GM13977 (cell line): Measurements from ENCODE around the gene PTGIS.

ENCODE experiments used
- DNase-seq: peaks from one replicate; pipeline ENCODE4 v3.0.0; 2012; ENCODE audit warnings: low spot score
- CTCF ChIP-seq: IDR thresholded peaks from 2 replicates; pipeline ENCODE4 v1.5.1; 2012; ENCODE audit warnings: mild to moderate bottlenecking, control low read depth; ENCODE audit not compliant: insufficient read depth; ENCODE audit errors: extremely low read depth, missing control alignments
- in situ Hi-C: fragments of 300-500 bp; cut with MboI; formaldehyde crosslinking; loops from one replicate; pipeline ENCODE4 v1.12.0; 2022; ENCODE audit warnings: low sequenced_read_pairs, low pct_unique_long_range_greater_than_20kb, mixed read lengths, inconsistent platforms; ENCODE audit not compliant: unreplicated experiment

PTGIS gene

GRCh38 chr20:49602345-49603208 is 34.6 kb upstream of the PTGIS start:
- in situ Hi-C loops: loop anchor here (10.0 kb wide), 1 partner anchor 58 kb away; no protein-coding TSS in a partner anchor
- no peak for DNase-seq
- no peak for TF ChIP-seq CTCF

- TF ChIP-seq CTCF: no peak
- in situ Hi-C loops: loop anchor here (10.0 kb wide), 1 partner anchor 57 kb away; no protein-coding TSS in a partner anchor
Measured at GRCh38 chr20:49601153-49601924, 33.4 kb upstream of the PTGIS start.

GRCh38 chr20:49599746-49600113 is 31.8 kb upstream of the PTGIS start:
- no peak for TF ChIP-seq CTCF
- DNase-seq: no peak
- in situ Hi-C loops: loop anchor here (10.0 kb wide), 1 partner anchor 55 kb away; no protein-coding TSS in a partner anchor

More at GRCh38 chr20:49601153-49601924, 33.4 kb upstream of the PTGIS start:
- DNase-seq: no peak

GRCh38 chr20:49597825-49598395 is 30.0 kb upstream of the PTGIS start:
- DNase-seq: no peak
- no peak for TF ChIP-seq CTCF
- in situ Hi-C loops: no loop called here

- in situ Hi-C loops: no loop called here
- TF ChIP-seq CTCF: no peak
- DNase-seq: no peak
Measured at GRCh38 chr20:49595811-49596561, 28.0 kb upstream of the PTGIS start.

GRCh38 chr20:49595346-49595745 is 27.4 kb upstream of the PTGIS start:
- DNase-seq: no peak
- no peak for TF ChIP-seq CTCF
- in situ Hi-C loops: no loop called here
